H1 (cell line): ENCODE measurements around the gene RNF168.

Experiments used
- CTCF ChIP-seq, 3 experiments: IDR thresholded peaks; 1 replicate in 2 of 3; 2 replicates in 1 of 3; pipeline versions ENCODE4 v1.5.1 to v1.6.1; 2011; ENCODE audit warnings: low read length in 3 of 3, mild to moderate bottlenecking in 3 of 3, inconsistent platforms in 2 of 3, low read depth in 1 of 3, moderate library complexity in 1 of 3; ENCODE audit not compliant: insufficient read depth in 1 of 3; ENCODE audit errors: control extremely low read depth in 1 of 3
- TAF1 ChIP-seq: IDR thresholded peaks from 2 replicates; pipeline ENCODE4 v1.6.1; 2011; ENCODE audit warnings: mild to moderate bottlenecking, low read depth, low read length
- ZNF274 ChIP-seq: IDR thresholded peaks from 2 replicates; pipeline ENCODE4 v1.7.0; 2012; ENCODE audit warnings: low read length, borderline replicate concordance; ENCODE audit errors: extremely low read depth
- TF ChIP-seq, protein P1 (sequence below): IDR thresholded peaks from 2 replicates; pipeline ENCODE4 v1.6.1; 2012; ENCODE audit warnings: inconsistent platforms

GRCh38 chr3:196440041-196440537, 63.5 kb downstream of the RNF168 start:
- TF ChIP-seq, protein P1, sequence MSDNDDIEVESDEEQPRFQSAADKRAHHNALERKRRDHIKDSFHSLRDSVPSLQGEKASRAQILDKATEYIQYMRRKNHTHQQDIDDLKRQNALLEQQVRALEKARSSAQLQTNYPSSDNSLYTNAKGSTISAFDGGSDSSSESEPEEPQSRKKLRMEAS: no peak
- TF ChIP-seq TAF1: no peak
- TF ChIP-seq CTCF (IDR thresholded peaks at IDR 0.05; ENCODE audit: control extremely low read depth in 1 of 3, insufficient read depth in 1 of 3, low read depth in 1 of 3, low read length in 3 of 3): no peak
- no peak for TF ChIP-seq ZNF274
